Coronary artery (tissue), 2 donors: ENCODE results near the gene MBOAT2.

Experiments
- DNase-seq: peaks from one replicate; pipeline ENCODE4 v3.0.0-alpha.2; 2017; ENCODE audit warnings: low spot score
- H3K27ac ChIP-seq, 2 donors: fragments of 200-600 bp; sonication (generic); one replicate each; pipeline ENCODE4 v1.5.1; 2016 to 2019
- H3K4me3 ChIP-seq: fragments of 200-600 bp; sonication (generic); 2 replicates; pipeline ENCODE4 v1.5.1; 2016; ENCODE audit warnings: mild to moderate bottlenecking, moderate library complexity
- CTCF ChIP-seq: fragments of 200-600 bp; sonication (generic); IDR thresholded peaks from one replicate; pipeline ENCODE4 v1.5.1; 2019; ENCODE audit warnings: antibody characterized with exemption

The MBOAT2 gene

GRCh38 chr2:8858264-8858663, 145.2 kb downstream of the MBOAT2 start:
- TF ChIP-seq CTCF, result no peak
- DNase-seq, result no peak
- Histone ChIP-seq H3K4me3 (no peak overlapping the region), H3K27ac (no peak overlapping the region)

- no peak for DNase-seq
- TF ChIP-seq CTCF, result no peak
- Histone ChIP-seq H3K27ac (no peak overlapping the region), H3K4me3 (no peak overlapping the region)
These were observed 145.8 kb downstream of the MBOAT2 start for GRCh38 chr2:8857709-8858108.

- TF ChIP-seq CTCF, result no peak
- no peak for DNase-seq
- Histone ChIP-seq H3K4me3 (no peak overlapping the region), H3K27ac (no peak overlapping the region)
These were observed 147.3 kb downstream of the MBOAT2 start for GRCh38 chr2:8856176-8856575.

- Histone ChIP-seq H3K4me3 (no peak overlapping the region), H3K27ac (no peak overlapping the region)
- no peak for DNase-seq
- TF ChIP-seq CTCF, result no peak
These were observed 148.5 kb downstream of the MBOAT2 start for GRCh38 chr2:8855010-8855409.

GRCh38 chr2:8853426-8853825, 150.1 kb downstream of the MBOAT2 start:
- TF ChIP-seq CTCF, result no peak
- no peak overlapping the region for H3K4me3 ChIP-seq
- no peak overlapping the region for H3K27ac ChIP-seq
- DNase-seq, result no peak

GRCh38 chr2:8851811-8852560, 151.5 kb downstream of the MBOAT2 start:
- no peak overlapping the region for H3K4me3 ChIP-seq
- no peak overlapping the region for H3K27ac ChIP-seq
- no peak for TF ChIP-seq CTCF
- DNase-seq, result no peak

GRCh38 chr2:8850845-8851487, 152.5 kb downstream of the MBOAT2 start:
- TF ChIP-seq CTCF, result no peak
- H3K27ac ChIP-seq, result no peak overlapping the region
- no peak for DNase-seq
- no peak overlapping the region for H3K4me3 ChIP-seq
